ENCODE results near the gene DSCAML1.

DNA sequence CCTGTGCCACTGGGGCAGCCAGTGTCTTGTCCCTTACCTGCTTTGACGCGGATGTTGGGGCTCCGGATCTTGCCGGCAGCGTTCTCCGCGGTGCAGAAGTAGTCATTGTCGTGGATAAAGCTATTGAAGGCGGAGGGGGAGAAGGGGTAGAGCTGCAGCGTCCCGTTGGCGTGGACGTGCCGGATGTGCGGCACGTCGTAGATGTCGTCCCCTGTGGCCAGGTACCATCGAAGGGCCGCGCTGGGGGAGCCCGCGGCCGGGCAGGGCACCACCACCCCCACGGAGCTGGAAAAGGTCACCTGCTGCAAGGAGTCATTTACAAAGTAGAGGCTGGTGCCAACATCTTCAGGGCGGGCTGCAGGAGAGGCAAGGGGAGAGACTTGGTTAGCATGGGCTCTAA lies 16.6 kb downstream of the DSCAML1 start:
- TF ChIP-seq POLR2A (IDR thresholded peaks at IDR 0.05; ENCODE audit: low read depth, low read length) (no peak), POLR2AphosphoS5 (IDR thresholded peaks at IDR 0.05; ENCODE audit: low read depth, low read length) (no peak), POU2F2 (IDR thresholded peaks at IDR 0.05; ENCODE audit: low read depth, low read length) (no peak)

Data from GM12891 (cell line).